ENCODE measurements around the gene FAM78A.
"Not testable (repeated sequence)": the region's sequence is repeated elsewhere in the genome, so short reads cannot be mapped to it uniquely, and the experiment has no call there.

FAM78A gene

DNA sequence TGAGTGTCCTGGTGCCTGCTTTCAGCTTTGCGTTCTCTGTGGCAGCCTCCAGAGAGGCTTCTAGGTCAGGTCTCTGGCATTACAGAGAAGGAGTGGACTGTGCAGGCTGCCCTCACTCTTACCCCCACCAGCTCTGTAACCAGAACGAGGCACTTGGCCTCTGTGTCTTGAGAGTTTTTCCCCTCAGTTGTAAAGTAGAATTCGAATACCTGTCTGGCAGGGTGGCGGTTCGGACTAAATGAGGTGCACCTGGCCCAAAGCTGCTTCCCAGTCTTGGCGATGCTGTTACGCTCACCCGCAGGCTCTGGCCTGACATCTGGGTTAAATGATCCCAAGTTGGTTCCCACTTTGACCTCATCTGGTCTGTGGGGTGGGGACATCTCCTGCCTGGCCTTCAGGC lies 40.1 kb downstream of the FAM78A start:
- no peak for DNase-seq

DNA sequence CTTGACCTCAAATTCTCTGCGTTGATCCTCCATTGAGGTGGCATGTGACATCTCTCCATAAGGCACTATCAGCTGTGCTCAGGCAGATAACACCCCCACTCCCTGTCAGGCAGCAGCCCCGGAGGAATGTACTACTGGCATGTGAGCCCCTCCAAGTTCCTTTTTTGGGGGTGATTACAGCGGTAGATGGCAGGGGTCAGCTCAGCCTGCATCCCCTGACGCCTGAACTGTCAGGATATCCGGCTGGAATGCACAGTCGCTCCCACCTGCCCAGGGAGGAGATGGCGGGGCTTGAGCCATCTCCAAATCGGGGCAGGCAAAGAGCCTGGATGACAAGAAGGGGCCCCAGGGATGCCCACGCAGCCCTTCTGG lies 40.8 kb downstream of the FAM78A start:
- DNase-seq: no peak

DNA sequence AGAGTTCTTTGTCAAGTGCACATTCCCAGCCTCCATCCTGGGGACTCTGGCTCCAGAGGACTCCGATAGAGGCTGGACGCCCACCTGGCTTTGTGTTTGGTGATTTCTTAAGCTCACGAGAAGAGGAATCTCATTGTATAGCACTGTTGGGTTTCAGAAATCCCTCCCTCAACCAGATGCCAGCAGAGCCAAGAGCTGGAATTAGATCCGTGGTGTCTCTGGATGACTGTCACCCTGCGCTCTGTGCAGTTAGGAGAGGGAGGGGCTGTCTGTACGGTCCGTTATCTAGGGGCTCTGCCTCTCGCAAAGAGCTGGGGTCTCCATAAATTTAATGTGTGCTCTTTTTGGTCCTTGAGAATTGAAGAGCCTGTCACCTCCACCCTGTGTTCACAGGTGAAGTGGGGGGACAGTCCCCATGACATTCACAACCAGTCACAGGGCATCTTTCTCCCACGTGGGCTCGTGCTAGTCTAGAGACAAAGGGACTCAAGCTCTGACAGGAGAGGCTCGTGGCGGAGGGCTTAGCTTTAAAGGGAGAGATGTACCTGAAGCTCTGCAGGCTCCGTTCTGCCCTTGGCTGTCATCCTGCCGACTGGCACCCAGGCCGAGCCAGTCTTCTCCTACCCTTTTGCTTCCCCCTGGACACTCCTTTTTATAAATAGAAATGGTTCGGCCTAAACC lies 41.4 kb downstream of the FAM78A start:
- no peak for DNase-seq

GRCh38 chr9:131233995-131234394 lies 42.3 kb downstream of the FAM78A start:
- DNase-seq: peak; percentile 24

- no peak for DNase-seq
Observed at GRCh38 chr9:131233556-131233955, 42.8 kb downstream of the FAM78A start.

- DNase-seq: no peak
Observed at GRCh38 chr9:131228988-131229387, 47.3 kb downstream of the FAM78A start.

GRCh38 chr9:131227959-131228460 lies 48.3 kb downstream of the FAM78A start:
- peak; percentile 43 for DNase-seq

DNA sequence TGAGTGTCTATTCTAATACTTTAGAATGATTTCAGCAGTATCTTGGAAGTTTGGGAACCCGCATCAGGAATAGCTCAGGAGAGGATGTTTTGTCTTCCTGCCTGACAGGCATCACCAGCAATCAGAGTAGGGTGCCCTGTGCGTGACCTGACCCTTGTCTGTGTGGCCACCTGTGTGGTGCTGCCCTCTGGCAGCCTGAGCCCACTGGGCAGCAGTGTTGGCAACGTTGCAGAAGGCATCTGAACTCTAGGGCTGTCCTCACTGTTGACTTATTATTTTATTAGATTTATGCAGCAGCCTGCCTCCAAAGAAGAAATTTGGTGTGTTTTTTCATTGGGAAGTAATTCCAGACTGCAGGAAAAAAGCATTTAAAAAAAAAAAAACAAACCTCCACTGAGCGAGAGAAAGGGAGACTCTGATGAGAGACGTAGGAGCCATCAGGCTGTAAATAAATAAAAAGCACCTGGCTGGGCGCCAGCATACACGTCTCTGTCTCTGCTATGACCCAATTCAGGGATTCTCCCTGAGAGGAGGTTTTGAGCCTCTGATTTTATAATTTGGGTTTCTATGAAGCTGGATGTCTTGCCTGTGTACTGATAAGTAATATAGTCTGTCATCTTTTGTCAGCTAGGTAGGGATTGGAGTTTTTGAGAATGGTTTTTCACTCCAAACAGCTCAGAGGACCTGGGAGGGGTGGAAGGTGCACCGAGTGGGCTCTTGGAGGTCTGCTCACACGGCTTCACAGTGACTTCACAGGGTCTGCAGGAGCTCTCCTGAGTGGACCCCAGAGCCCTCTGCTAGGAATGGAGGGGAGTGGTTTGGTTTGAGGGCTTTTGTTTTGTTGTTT lies 49.0 kb downstream of the FAM78A start:
- DNase-seq: no peak

DNA sequence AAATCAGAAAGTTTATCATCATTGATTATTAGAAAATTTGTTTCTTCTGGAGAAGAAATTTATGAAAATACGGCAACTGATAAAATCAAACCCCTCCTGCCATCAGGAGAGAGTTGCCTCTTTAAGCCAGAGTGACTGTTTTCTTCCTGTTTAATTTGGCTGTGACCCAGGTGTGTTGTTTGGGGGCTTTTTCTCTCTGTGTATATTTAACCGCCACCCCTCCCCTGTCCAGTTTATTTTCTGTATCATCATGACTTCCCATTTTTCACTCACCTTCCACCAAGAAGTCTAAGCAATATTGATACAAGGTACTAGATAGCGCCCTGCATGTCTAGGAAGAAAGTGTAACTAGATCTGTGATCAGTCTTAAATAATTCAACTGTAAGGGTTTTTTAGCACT lies 50.1 kb downstream of the FAM78A start:
- no peak for DNase-seq

DNA sequence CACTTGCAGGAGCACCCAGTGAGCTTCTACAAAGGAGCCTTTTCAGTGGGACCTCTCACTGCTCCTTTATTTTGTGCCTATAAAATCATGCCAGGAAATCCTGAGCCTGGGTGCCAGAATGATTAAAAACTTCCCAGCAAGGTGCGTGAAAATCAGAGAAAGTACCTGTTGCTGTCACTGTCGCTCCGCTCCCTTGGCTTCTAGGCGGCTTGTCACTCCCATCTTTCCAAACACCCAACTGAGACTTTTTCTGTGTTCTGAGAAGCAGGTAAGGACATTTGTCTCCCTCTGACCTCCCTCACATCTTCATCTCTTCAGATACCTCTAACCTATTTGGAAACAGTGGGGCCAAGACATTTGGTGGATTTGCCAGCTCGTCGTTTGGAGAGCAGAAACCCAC lies 53.9 kb downstream of the FAM78A start:
- DNase-seq: no peak

GRCh38 chr9:131220485-131220884 lies 55.8 kb downstream of the FAM78A start:
- DNase-seq: no peak

- DNase-seq: no peak
Observed at GRCh38 chr9:131218370-131218769, 57.9 kb downstream of the FAM78A start.

- no peak for DNase-seq
Observed at GRCh38 chr9:131217331-131218031, 58.8 kb downstream of the FAM78A start.

DNA sequence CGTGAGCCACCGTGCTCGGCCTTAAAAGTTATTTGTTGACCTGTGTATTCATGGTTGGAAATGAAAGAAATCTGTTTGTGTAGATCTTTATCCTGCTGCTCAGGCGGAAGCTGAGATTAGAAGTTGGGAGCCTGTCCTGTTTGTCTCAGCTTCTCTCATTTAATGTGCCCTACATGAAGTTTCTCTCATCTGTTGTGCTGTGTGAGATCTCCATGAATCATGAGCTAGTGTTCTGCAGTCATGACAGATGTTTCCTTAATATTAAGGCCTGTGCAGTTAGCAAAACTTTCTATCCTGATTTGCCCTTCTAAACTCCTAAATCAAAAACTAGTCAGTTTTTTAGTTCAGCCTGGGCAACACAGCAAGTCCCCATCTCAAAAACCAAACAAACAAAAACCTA lies 59.5 kb downstream of the FAM78A start:
- DNase-seq: no peak

DNA sequence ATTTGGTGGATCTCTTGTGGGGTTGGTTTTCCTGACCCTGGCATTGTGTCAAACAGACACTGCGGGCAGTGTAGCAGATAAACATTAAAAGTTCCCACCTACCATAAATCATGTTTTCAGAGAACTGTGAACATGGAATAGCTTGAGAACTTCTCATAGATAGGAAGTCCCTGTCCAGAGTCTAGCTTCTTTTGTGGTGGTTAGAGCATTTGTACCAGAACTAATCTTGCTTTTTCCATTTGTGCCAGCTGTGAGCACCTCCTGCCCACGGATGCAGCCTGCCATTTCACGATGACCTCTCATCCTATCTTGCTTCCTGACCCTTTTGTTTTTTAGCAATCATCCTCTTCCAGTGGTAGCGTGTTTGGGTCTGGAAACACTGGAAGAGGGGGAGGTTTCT lies 61.4 kb downstream of the FAM78A start:
- DNase-seq: no peak

GRCh38 chr9:131214286-131214856 lies 61.9 kb downstream of the FAM78A start:
- no peak for DNase-seq

DNA sequence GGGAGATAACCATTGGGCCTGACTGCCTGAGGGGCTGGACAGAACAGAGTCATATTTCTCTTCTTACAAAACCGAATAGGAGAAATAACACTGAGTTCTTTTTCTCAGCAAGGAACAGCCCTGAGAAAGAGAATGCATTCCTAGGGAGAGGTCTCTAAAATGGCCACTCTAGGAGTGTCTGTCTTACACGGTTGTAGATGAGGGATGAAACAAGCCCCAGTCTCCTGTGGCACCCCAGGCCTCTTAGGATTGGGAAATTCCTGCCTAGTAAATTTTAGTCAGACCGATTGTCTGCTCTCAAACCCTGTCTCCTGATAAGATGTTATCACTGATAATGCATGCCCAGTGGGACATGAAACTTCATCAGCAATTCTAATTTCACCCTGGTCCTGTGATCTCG lies 64.4 kb downstream of the FAM78A start:
- DNase-seq: not testable (repeated sequence)
